ENCODE measurements around the gene FANK1. TPM values are rescaled to one million over a fixed set of nuclear protein-coding genes. Genes with fewer than 3 reads are reported as not detected.

The FANK1 gene
- total RNA-seq, 1 experiment from 2014 or later = 1.4 TPM

DNA sequence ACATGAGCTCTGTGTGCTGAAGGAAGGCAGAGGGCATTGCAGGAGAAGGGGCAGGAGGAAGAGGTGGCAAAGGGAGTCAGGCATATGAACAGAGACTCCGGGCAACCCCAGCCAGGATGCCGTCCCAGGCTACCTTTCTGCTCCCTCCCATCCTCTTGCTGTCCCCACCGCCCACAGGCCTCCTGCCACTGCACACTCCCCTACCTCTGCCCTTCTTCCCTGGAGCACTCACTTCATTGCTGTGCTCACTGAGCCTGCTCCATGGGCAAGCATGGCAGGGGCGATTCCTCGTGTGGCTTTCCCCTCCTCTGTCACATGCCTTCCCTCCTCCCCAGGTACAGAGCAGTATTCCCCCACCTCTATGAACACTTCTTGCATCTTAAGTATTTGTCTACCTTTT is 93.4 kb downstream of the FANK1 start:
- Histone ChIP-seq H3K9me3 (ENCODE audit: low read depth, low read length, poor library complexity, severe bottlenecking) (no peaks in the 10 kb centered on the region), H3K36me3 (ENCODE audit: insufficient read depth, low read length, poor library complexity, severe bottlenecking) (no peaks in the 10 kb centered on the region), H3K4me1 (ENCODE audit: insufficient read depth, low read length, poor library complexity, severe bottlenecking) (no peaks in the 10 kb centered on the region), H3K27ac (ENCODE audit: low read depth, low read length, poor library complexity, severe bottlenecking) (no peak overlapping the region), H3K4me3 (ENCODE audit: low read depth, low read length, poor library complexity, severe bottlenecking) (no peak overlapping the region), H3K27me3 (replicated peaks; ENCODE audit: insufficient read depth, low read depth, low read length, poor library complexity) (no peaks in the 10 kb centered on the region)
- intact Hi-C loops (cut with micrococcal nuclease; ENCODE audit: unreplicated experiment) = no loop called here
- BruUV-seq (replicated peaks) = no TSS peak
- DNase-seq (ENCODE audit: low spot score) = no peak
- TF ChIP-seq EZH2 (IDR thresholded peaks at IDR 0.05; ENCODE audit: borderline replicate concordance, low read depth, low read length, poor library complexity, severe bottlenecking) = no peak
- no peak for TF ChIP-seq CTCF (conservative IDR thresholded peaks at IDR 0.05; ENCODE audit: low read depth, low read length)
- ChIA-PET CTCF (no interaction called here), POLR2A (ENCODE audit: low non-redundant PET) (no interaction called here)

GRCh38 chr10:125990974-125991373 is 94.6 kb downstream of the FANK1 start:
- no peaks in the 10 kb centered on the region for H3K4me1 ChIP-seq (ENCODE audit: insufficient read depth, low read length, poor library complexity, severe bottlenecking)
- no peak for TF ChIP-seq EZH2 (IDR thresholded peaks at IDR 0.05; ENCODE audit: borderline replicate concordance, low read depth, low read length, poor library complexity, severe bottlenecking)
- no peak for TF ChIP-seq CTCF (conservative IDR thresholded peaks at IDR 0.05; ENCODE audit: low read depth, low read length)
- H3K9me3 ChIP-seq (ENCODE audit: low read depth, low read length, poor library complexity, severe bottlenecking) = no peaks in the 10 kb centered on the region
- CTCF ChIA-PET = no interaction called here
- POLR2A ChIA-PET (ENCODE audit: low non-redundant PET) = no interaction called here
- BruUV-seq (replicated peaks) = no TSS peak
- H3K36me3 ChIP-seq (ENCODE audit: insufficient read depth, low read length, poor library complexity, severe bottlenecking) = no peaks in the 10 kb centered on the region
- H3K27me3 ChIP-seq (replicated peaks; ENCODE audit: insufficient read depth, low read depth, low read length, poor library complexity) = no peaks in the 10 kb centered on the region
- DNase-seq (ENCODE audit: low spot score) = no peak
- H3K27ac ChIP-seq (ENCODE audit: low read depth, low read length, poor library complexity, severe bottlenecking) = no peak overlapping the region
- intact Hi-C loops (cut with micrococcal nuclease; ENCODE audit: unreplicated experiment) = no loop called here
- no peak overlapping the region for H3K4me3 ChIP-seq (ENCODE audit: low read depth, low read length, poor library complexity, severe bottlenecking)

DNA sequence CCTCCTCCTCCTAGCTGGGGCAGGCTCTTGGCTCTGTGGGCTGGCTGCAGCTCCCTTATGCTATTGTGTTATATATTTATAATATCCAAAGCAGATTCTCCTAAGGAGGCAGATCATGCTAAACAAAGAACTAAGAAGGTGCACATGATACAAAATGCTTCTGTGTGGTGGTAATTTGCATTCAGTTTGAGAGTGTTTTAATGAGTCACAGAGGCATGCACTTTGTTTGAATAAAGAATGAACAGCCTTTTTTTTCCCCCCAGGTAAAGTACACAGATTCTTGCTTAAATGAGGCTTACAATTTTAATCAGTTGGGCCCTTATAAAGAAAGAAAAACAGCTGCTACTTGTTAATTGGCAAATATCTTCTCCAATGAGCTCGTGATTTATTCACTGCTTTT is 95.0 kb downstream of the FANK1 start:
- Histone ChIP-seq H3K9me3 (ENCODE audit: low read depth, low read length, poor library complexity, severe bottlenecking) (no peaks in the 10 kb centered on the region), H3K4me1 (ENCODE audit: insufficient read depth, low read length, poor library complexity, severe bottlenecking) (no peaks in the 10 kb centered on the region), H3K27me3 (replicated peaks; ENCODE audit: insufficient read depth, low read depth, low read length, poor library complexity) (no peaks in the 10 kb centered on the region), H3K36me3 (ENCODE audit: insufficient read depth, low read length, poor library complexity, severe bottlenecking) (no peaks in the 10 kb centered on the region), H3K4me3 (ENCODE audit: low read depth, low read length, poor library complexity, severe bottlenecking) (no peak overlapping the region), H3K27ac (ENCODE audit: low read depth, low read length, poor library complexity, severe bottlenecking) (no peak overlapping the region)
- ChIA-PET POLR2A (ENCODE audit: low non-redundant PET) (no interaction called here), CTCF (no interaction called here)
- TF ChIP-seq EZH2 (IDR thresholded peaks at IDR 0.05; ENCODE audit: borderline replicate concordance, low read depth, low read length, poor library complexity, severe bottlenecking) (no peak), CTCF (conservative IDR thresholded peaks at IDR 0.05; ENCODE audit: low read depth, low read length) (no peak)
- DNase-seq (ENCODE audit: low spot score) = no peak
- BruUV-seq (replicated peaks) = no TSS peak
- intact Hi-C loops (cut with micrococcal nuclease; ENCODE audit: unreplicated experiment) = no loop called here
